SK-N-SH treated with all-trans-retinoic acid at 6 μM for 48 hours (cell line): Measurements from ENCODE around the gene PCBD2.
"Not testable (repeated sequence)": the region's sequence is repeated elsewhere in the genome, so short reads cannot be mapped to it uniquely, and the experiment has no call there.

Experiments
- ATAC-seq: fragments of 200-7000 bp; cut with Tn5 transposase; 3 replicates; pipeline ENCODE4 v1.9.1; 2020; ENCODE audit warnings: mild to moderate bottlenecking, moderate library complexity
- ARNTL ChIP-seq: fragments of 450-650 bp; formaldehyde crosslinking; IDR thresholded peaks from 2 replicates; pipeline ENCODE4 v1.5.0; 2020; ENCODE audit warnings: low read depth, mild to moderate bottlenecking, moderate library complexity, borderline replicate concordance
- BACH2 ChIP-seq: fragments of 250-450 bp; sonication (Bioruptor Pico); IDR thresholded peaks from 2 replicates; pipeline ENCODE4 v1.9.0; 2021; ENCODE audit warnings: mild to moderate bottlenecking, borderline replicate concordance
- ESRRG ChIP-seq: fragments of 250-450 bp; sonication (Bioruptor Pico); IDR thresholded peaks from 2 replicates; pipeline ENCODE4 v1.6.1; 2021; ENCODE audit warnings: mild to moderate bottlenecking
- GLIS3 ChIP-seq: fragments of 250-450 bp; sonication (Bioruptor Pico); IDR thresholded peaks from 2 replicates; pipeline ENCODE4 v1.5.0; 2020; ENCODE audit warnings: mild to moderate bottlenecking, moderate library complexity
- ISL1 ChIP-seq: fragments of 250-450 bp; sonication (Bioruptor Pico); IDR thresholded peaks from 2 replicates; pipeline ENCODE4 v2.1.2; 2022; ENCODE audit warnings: mild to moderate bottlenecking, moderate library complexity
- OSR1 ChIP-seq: fragments of 250-450 bp; sonication (Bioruptor Pico); IDR thresholded peaks from 2 replicates; pipeline ENCODE4 v1.8.0; 2022; ENCODE audit warnings: moderate library complexity, mild to moderate bottlenecking, inconsistent platforms
- RARB ChIP-seq: fragments of 250-450 bp; sonication (Bioruptor Pico); IDR thresholded peaks from 2 replicates; pipeline ENCODE4 v1.8.0; 2021; ENCODE audit warnings: mild to moderate bottlenecking, moderate library complexity
- TCF4 ChIP-seq: fragments of 250-450 bp; sonication (Bioruptor Pico); IDR thresholded peaks from 2 replicates; pipeline ENCODE4 v1.8.0; 2021; ENCODE audit warnings: mild to moderate bottlenecking, moderate library complexity, borderline replicate concordance
- TOX ChIP-seq: fragments of 250-450 bp; sonication (Bioruptor Pico); IDR thresholded peaks from 2 replicates; pipeline ENCODE4 v1.8.0; 2021; ENCODE audit warnings: mild to moderate bottlenecking, moderate library complexity, borderline replicate concordance
- ZC3H10 ChIP-seq: fragments of 250-450 bp; sonication (Bioruptor Pico); IDR thresholded peaks from 2 replicates; pipeline ENCODE4 v1.5.1; 2021; ENCODE audit warnings: mild to moderate bottlenecking, moderate library complexity
- ZFP3 ChIP-seq: fragments of 250-450 bp; sonication (Bioruptor Pico); IDR thresholded peaks from 2 replicates; pipeline ENCODE4 v1.5.0; 2020; ENCODE audit warnings: mild to moderate bottlenecking, moderate library complexity
- ZFP30 ChIP-seq: fragments of 450-650 bp; formaldehyde crosslinking; IDR thresholded peaks from 2 replicates; pipeline ENCODE4 v1.5.0; 2022; ENCODE audit warnings: mild to moderate bottlenecking, moderate library complexity
- ZNF565 ChIP-seq: fragments of 450-650 bp; formaldehyde crosslinking; conservative IDR thresholded peaks from 2 replicates; pipeline ENCODE4 v1.5.0; 2020; ENCODE audit warnings: low read depth, mild to moderate bottlenecking, moderate library complexity
- ZNF8 ChIP-seq: fragments of 450-650 bp; formaldehyde crosslinking; IDR thresholded peaks from 2 replicates; pipeline ENCODE4 v1.5.0; 2020; ENCODE audit warnings: mild to moderate bottlenecking, moderate library complexity
- TF ChIP-seq, protein P1 (sequence below): fragments of 250-450 bp; sonication (Bioruptor Pico); IDR thresholded peaks from 2 replicates; pipeline ENCODE4 v1.8.0; 2020; ENCODE audit warnings: mild to moderate bottlenecking, moderate library complexity, borderline replicate concordance
- TF ChIP-seq, protein P2 (sequence below): fragments of 250-450 bp; sonication (Bioruptor Pico); IDR thresholded peaks from 2 replicates; pipeline ENCODE4 v1.5.0; 2020; ENCODE audit warnings: mild to moderate bottlenecking, moderate library complexity
- TF ChIP-seq, protein P3 (sequence below): fragments of 250-450 bp; sonication (Bioruptor Pico); IDR thresholded peaks from 2 replicates; pipeline ENCODE4 v1.5.1; 2021; ENCODE audit warnings: mild to moderate bottlenecking, moderate library complexity
- TF ChIP-seq, protein P4 (sequence below): fragments of 250-450 bp; sonication (Bioruptor Pico); IDR thresholded peaks from 2 replicates; pipeline ENCODE4 v1.5.1; 2020; ENCODE audit warnings: low read depth, mild to moderate bottlenecking, moderate library complexity

PCBD2 gene

DNA sequence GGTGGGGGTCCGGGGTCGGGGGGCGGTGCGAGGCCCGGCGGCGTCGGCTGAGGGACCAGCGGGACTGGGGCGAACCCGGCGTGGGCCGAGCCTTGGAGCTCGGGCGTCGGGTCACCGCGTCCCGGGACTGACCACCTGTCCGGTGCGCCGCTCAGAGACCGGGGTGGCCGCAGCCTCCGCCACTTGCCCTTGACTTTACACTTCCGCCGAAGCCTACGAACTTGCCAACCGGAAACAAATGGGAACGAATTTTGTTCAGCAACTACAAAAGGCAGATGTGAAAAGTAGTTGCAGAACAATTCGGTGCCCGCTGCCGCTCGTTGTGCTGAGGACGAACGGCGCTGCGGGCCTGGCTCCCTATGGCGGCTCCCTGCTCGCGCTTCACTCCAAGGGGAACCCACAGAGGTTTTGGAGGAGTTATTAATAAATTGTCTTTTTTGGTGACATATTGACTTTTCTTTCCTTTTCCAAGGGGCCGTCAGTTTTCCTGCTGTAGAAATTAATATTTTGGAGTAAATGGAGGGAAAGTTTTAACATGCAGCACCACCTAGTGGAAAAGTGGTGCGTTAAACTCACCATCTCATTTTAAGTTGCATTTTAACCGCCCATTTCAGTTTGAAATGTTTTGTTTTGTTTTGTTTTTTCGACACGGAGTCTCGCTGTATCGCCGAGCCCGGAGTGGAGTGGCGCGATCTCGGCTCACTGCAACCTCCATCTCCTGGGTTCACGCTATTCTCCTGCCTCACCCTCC lies 490 bp downstream of the PCBD2 start (continued):
- TF ChIP-seq ZNF8 (no peak), BACH2 (CRISPR knock-in tag) (no peak), ZFP30 (no peak)

DNA sequence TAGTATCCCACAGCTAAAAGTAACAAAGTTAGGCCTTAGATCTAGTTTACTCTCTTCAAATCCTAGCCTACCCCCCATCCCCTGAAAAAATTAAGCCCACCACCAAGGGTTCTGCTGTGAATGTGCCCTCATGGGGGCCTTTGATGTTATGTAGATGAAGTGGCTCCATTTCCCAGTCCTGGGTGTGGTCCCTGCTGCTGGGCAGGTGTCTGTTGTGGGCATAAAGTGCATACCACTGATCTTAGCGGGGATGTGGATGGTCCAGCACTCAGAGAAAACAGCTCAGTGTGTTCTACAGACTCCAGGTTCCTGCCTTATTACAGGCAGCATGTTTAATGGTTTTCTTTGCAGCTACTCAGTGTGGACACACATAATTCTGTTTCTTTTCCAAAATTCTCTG lies 1.9 kb downstream of the PCBD2 start:
- ATAC-seq: no peak
- no peak for TF ChIP-seq ZC3H10 (CRISPR knock-in tag)
- TF ChIP-seq OSR1 (CRISPR knock-in tag): no peak
- TF ChIP-seq GLIS3 (CRISPR knock-in tag): no peak
- TF ChIP-seq TOX: no peak
- TF ChIP-seq ESRRG: no peak
- TF ChIP-seq ISL1 (CRISPR knock-in tag): no peak
- no peak for TF ChIP-seq TCF4
- TF ChIP-seq, protein P1, sequence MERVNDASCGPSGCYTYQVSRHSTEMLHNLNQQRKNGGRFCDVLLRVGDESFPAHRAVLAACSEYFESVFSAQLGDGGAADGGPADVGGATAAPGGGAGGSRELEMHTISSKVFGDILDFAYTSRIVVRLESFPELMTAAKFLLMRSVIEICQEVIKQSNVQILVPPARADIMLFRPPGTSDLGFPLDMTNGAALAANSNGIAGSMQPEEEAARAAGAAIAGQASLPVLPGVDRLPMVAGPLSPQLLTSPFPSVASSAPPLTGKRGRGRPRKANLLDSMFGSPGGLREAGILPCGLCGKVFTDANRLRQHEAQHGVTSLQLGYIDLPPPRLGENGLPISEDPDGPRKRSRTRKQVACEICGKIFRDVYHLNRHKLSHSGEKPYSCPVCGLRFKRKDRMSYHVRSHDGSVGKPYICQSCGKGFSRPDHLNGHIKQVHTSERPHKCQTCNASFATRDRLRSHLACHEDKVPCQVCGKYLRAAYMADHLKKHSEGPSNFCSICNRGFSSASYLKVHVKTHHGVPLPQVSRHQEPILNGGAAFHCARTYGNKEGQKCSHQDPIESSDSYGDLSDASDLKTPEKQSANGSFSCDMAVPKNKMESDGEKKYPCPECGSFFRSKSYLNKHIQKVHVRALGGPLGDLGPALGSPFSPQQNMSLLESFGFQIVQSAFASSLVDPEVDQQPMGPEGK (CRISPR knock-in tag): no peak
- no peak for TF ChIP-seq ZNF8
- TF ChIP-seq, protein P2, sequence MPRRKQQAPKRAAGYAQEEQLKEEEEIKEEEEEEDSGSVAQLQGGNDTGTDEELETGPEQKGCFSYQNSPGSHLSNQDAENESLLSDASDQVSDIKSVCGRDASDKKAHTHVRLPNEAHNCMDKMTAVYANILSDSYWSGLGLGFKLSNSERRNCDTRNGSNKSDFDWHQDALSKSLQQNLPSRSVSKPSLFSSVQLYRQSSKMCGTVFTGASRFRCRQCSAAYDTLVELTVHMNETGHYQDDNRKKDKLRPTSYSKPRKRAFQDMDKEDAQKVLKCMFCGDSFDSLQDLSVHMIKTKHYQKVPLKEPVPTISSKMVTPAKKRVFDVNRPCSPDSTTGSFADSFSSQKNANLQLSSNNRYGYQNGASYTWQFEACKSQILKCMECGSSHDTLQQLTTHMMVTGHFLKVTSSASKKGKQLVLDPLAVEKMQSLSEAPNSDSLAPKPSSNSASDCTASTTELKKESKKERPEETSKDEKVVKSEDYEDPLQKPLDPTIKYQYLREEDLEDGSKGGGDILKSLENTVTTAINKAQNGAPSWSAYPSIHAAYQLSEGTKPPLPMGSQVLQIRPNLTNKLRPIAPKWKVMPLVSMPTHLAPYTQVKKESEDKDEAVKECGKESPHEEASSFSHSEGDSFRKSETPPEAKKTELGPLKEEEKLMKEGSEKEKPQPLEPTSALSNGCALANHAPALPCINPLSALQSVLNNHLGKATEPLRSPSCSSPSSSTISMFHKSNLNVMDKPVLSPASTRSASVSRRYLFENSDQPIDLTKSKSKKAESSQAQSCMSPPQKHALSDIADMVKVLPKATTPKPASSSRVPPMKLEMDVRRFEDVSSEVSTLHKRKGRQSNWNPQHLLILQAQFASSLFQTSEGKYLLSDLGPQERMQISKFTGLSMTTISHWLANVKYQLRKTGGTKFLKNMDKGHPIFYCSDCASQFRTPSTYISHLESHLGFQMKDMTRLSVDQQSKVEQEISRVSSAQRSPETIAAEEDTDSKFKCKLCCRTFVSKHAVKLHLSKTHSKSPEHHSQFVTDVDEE (CRISPR knock-in tag): no peak
- no peak for TF ChIP-seq ZNF565 (CRISPR knock-in tag)
- TF ChIP-seq, protein P3, sequence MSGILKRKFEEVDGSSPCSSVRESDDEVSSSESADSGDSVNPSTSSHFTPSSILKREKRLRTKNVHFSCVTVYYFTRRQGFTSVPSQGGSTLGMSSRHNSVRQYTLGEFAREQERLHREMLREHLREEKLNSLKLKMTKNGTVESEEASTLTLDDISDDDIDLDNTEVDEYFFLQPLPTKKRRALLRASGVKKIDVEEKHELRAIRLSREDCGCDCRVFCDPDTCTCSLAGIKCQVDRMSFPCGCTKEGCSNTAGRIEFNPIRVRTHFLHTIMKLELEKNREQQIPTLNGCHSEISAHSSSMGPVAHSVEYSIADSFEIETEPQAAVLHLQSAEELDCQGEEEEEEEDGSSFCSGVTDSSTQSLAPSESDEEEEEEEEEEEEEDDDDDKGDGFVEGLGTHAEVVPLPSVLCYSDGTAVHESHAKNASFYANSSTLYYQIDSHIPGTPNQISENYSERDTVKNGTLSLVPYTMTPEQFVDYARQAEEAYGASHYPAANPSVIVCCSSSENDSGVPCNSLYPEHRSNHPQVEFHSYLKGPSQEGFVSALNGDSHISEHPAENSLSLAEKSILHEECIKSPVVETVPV (CRISPR knock-in tag): no peak
- TF ChIP-seq RARB (CRISPR knock-in tag): no peak
- TF ChIP-seq ARNTL (CRISPR knock-in tag): no peak

DNA sequence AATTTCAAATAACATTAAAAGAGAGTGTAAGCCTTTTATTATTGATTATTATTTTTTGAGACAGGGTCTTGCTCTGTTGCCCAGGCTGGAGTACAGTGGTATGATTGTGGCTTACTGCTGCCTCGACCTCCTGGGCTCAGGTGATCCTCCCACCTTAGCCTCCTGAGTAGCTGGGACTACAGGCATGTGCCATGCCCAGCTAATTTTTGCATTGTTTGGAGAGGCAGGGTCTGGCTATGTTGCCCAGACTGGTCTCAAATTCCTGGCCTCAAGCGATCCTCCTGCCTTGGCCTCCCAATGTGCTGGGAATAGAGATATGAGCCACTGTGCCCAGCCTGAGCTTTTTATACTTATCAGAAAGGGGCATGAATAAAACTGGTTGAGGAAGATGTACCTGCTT lies 5.8 kb downstream of the PCBD2 start:
- ATAC-seq: not testable (repeated sequence)

DNA sequence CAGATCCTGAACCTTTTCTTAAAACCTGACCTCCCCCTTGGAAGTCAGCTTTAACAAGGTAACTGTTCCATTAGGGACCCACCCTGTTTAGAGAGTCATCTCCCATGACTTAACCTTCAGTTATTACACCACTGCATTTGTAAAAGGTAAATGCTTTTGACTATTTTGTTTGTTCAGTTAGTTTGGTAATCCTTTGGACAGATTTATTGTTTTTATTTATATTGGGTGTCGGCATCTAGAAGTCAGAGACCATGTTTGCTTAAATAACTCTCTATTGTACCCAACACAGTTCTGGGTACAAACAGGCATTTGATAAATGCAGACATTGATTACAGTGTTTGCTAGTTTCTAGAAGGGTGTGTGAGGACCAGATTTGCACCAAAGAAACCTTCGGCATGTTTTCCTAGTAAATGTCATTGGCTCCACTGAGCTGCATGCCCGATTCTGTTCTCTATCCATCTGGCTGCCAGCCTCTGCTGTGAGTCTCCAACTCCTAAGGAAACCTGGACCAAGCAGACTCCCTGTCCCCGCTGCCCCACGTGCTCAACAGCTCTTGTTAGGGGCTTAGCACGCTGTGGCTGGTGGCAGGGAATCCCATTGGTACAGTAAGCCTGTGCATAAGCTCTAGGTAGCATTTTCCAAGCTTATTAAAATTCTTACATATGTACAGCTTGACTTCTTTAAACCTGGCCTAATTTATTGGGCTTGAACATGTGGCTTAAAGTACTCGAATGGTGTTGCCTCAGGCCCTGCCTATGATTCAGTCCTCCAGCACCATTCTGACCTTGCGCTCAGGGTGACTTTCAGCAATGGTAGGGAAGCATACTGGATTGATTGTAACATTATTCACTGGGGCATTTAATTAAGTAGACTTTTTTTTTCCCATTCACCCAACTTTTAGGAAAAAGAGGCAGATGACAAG lies 6.6 kb downstream of the PCBD2 start:
- no peak for TF ChIP-seq ZNF8
- TF ChIP-seq, protein P4, sequence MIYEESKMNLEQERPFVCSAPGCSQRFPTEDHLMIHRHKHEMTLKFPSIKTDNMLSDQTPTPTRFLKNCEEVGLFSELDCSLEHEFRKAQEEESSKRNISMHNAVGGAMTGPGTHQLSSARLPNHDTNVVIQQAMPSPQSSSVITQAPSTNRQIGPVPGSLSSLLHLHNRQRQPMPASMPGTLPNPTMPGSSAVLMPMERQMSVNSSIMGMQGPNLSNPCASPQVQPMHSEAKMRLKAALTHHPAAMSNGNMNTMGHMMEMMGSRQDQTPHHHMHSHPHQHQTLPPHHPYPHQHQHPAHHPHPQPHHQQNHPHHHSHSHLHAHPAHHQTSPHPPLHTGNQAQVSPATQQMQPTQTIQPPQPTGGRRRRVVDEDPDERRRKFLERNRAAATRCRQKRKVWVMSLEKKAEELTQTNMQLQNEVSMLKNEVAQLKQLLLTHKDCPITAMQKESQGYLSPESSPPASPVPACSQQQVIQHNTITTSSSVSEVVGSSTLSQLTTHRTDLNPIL (CRISPR knock-in tag): no peak
- TF ChIP-seq ZNF565 (CRISPR knock-in tag): no peak
- no peak for TF ChIP-seq ESRRG
- no peak for ATAC-seq

DNA sequence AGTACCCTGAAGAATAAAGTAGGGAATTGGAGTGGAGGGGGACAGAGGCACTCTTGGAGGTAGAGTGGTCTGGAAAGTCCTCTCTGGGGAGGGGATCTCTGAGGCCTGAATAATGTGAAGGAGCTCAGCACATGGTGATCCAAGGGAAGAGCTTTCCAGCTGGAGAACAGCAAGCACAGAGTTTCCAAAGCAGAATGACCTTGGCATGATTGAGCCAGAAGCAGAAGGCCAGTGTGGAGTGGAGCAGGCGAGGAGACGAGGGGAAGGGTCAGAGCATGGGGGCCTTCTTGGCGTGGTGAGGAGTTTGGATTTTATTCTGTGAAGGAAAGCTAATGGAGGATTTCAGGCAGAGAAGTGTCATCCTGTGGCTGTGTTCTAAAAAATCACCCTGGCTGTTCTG lies 8.3 kb downstream of the PCBD2 start:
- no peak for ATAC-seq
- TF ChIP-seq, protein P4 (CRISPR knock-in tag): no peak
- TF ChIP-seq ZNF8: no peak
- TF ChIP-seq, protein P2 (CRISPR knock-in tag): no peak
- TF ChIP-seq, protein P1 (CRISPR knock-in tag): no peak
- no peak for TF ChIP-seq ZFP3 (CRISPR knock-in tag)
- no peak for TF ChIP-seq BACH2 (CRISPR knock-in tag)
- TF ChIP-seq TCF4: no peak
